K562 (cell line): Measurements from ENCODE around the gene LTBP4. TPM values are rescaled to one million over a fixed set of nuclear protein-coding genes. Genes with fewer than 3 reads are reported as not detected.

Source experiments
- ARHGAP35 ChIP-seq: fragments of 450-650 bp; IDR thresholded peaks from 2 replicates; pipeline ENCODE4 v1.6.1; 2018; ENCODE audit not compliant: partially characterized antibody
- CBFB ChIP-seq: sonication (generic); formaldehyde crosslinking; IDR thresholded peaks from 2 replicates; pipeline ENCODE4 v1.4.0; 2020; ENCODE audit warnings: mild to moderate bottlenecking, missing genetic modification reagents
- CCNT2 ChIP-seq: IDR thresholded peaks from 2 replicates; pipeline ENCODE4 v1.6.1; 2011; ENCODE audit warnings: borderline replicate concordance, low read depth, mild to moderate bottlenecking, moderate library complexity, mixed read lengths, low read length; ENCODE audit not compliant: insufficient read length; ENCODE audit errors: extremely low read depth
- CREB1 ChIP-seq, 2 experiments: sonication (generic) in 1 of 2; formaldehyde crosslinking in 1 of 2; IDR thresholded peaks; 2 replicates each; pipeline versions ENCODE4 v1.6.1 to v1.8.0; 2012 to 2022; ENCODE audit warnings: inconsistent platforms in 1 of 2, mild to moderate bottlenecking in 1 of 2, missing genetic modification reagents in 1 of 2, moderate library complexity in 1 of 2
- GABPB2 ChIP-seq: fragments of 250-450 bp; sonication (Bioruptor Pico); conservative IDR thresholded peaks from 2 replicates; pipeline ENCODE4 v1.5.1; 2021; ENCODE audit warnings: mild to moderate bottlenecking
- HNRNPUL1 ChIP-seq: fragments of 200-400 bp; formaldehyde crosslinking; IDR thresholded peaks from 2 replicates; pipeline ENCODE4 v1.6.1; 2017; ENCODE audit warnings: low read length
- LCOR ChIP-seq: sonication (generic); formaldehyde crosslinking; IDR thresholded peaks from 2 replicates; pipeline ENCODE4 v1.8.0; 2022; ENCODE audit warnings: mild to moderate bottlenecking, missing genetic modification reagents
- PHB2 ChIP-seq: fragments of 450-650 bp; IDR thresholded peaks from 2 replicates; pipeline ENCODE4 v1.6.1; 2017; ENCODE audit warnings: low read depth
- POLR2AphosphoS2 ChIP-seq: IDR thresholded peaks from 2 replicates; pipeline ENCODE4 v1.6.1; 2012; ENCODE audit warnings: low read length, improper control_type of control experiment
- ZBED1 ChIP-seq: IDR thresholded peaks from 2 replicates; pipeline ENCODE4 v1.6.1; 2014
- ZNF12 ChIP-seq: sonication (generic); formaldehyde crosslinking; IDR thresholded peaks from 2 replicates; pipeline ENCODE4 v1.4.0; 2020; ENCODE audit warnings: mild to moderate bottlenecking, missing genetic modification reagents
- ZNF23 ChIP-seq: fragments of 250-450 bp; sonication (Bioruptor Pico); IDR thresholded peaks from 2 replicates; pipeline ENCODE4 v1.4.0; 2020; ENCODE audit warnings: mild to moderate bottlenecking
- ZNF263 ChIP-seq: sonication (generic); formaldehyde crosslinking; IDR thresholded peaks from 2 replicates; pipeline ENCODE4 v1.8.0; 2022; ENCODE audit warnings: mild to moderate bottlenecking, missing genetic modification reagents, borderline replicate concordance
- polyA plus RNA-seq, 8 experiments: library from polyadenylated mRNA; depleted of rRNA in 4 of 8; stranded (reverse) in 5 of 8; unstranded in 3 of 8; fragments of >200 nt; fragmentation: Nextera tagmentation in 2 of 8; fragmentation: Illumina TruSeq in 1 of 8; extraction: Ambion mirVana in 2 of 8; extraction: Trizol in 1 of 8; gene quantifications; 2 replicates each; pipeline versions ENCODE4 v1.2.1 to v1.2.3, GENCODE V29; 2011 to 2014; ENCODE audit warnings: inconsistent platforms in 1 of 8, missing spikeins in 1 of 8
- total RNA-seq, 7 experiments: library from RNA; depleted of rRNA in 6 of 7; stranded (reverse); fragments of >200 nt in 6 of 7; fragmentation: Illumina TruSeq in 2 of 7; extraction: Trizol in 2 of 7; gene quantifications; 2 replicates each; pipeline versions ENCODE4 v1.2.1 to v1.2.3, GENCODE V29; 2011 to 2021; ENCODE audit warnings: low replicate concordance in 1 of 7
- TF ChIP-seq, protein P1 (sequence below): fragments of 450-650 bp; IDR thresholded peaks from 2 replicates; pipeline ENCODE4 v1.6.1; 2017; ENCODE audit warnings: antibody characterized with exemption, mild to moderate bottlenecking
- TF ChIP-seq, protein P2 (sequence below): fragments of 250-450 bp; sonication (Bioruptor Pico); IDR thresholded peaks from 2 replicates; pipeline ENCODE4 v1.5.0; 2021; ENCODE audit warnings: mild to moderate bottlenecking, moderate library complexity
- TF ChIP-seq, protein P3 (sequence below): fragments of 450-650 bp; IDR thresholded peaks from 2 replicates; pipeline ENCODE4 v1.7.0; 2016; ENCODE audit warnings: borderline replicate concordance

The LTBP4 gene
- total and polyA plus RNA-seq, 9 of the 15 experiments (the other 6 are each of a cell fraction or from before 2014, with no cell fraction given) = 0.35 to 160 (median 31.6) TPM

DNA sequence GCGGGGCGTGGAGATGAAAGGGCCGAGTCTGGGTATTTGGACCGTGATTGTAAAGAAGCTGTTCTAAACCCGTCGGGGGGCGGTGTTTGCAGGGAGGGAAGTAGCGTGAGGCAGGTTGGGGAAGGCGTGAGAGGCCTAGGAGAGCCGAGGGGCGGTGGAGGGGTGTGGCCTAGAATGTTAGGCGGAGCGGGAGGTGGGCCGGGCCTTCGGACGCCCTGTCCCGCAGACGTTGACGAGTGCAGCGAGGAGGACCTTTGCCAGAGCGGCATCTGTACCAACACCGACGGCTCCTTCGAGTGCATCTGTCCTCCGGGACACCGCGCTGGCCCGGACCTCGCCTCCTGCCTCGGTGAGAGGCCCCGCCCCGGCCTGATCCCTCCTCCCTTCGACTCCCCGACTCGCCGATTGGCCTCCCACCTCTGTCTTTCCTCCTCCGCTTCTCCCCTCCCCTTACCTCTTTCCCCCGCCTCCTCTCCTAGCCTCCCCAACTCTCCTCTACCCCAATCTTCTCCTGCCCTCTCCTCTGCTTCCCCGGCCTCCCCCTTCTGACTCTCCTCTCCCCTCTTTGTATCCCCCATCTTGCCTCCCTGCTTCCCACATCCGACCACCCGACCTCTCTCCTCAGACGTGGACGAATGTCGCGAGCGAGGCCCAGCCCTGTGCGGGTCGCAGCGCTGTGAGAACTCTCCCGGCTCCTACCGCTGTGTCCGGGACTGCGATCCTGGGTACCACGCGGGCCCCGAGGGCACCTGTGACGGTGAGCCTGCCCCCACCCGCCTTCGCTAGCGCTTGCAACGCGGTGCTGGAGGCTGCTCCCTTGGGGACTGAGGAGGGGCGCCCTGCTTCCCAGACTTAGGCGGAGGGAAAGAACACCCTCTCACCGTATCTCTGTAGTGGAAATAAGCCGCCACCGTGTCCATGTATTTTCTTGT is 12.8 kb downstream of the LTBP4 start (continued):
- TF ChIP-seq, protein P1, sequence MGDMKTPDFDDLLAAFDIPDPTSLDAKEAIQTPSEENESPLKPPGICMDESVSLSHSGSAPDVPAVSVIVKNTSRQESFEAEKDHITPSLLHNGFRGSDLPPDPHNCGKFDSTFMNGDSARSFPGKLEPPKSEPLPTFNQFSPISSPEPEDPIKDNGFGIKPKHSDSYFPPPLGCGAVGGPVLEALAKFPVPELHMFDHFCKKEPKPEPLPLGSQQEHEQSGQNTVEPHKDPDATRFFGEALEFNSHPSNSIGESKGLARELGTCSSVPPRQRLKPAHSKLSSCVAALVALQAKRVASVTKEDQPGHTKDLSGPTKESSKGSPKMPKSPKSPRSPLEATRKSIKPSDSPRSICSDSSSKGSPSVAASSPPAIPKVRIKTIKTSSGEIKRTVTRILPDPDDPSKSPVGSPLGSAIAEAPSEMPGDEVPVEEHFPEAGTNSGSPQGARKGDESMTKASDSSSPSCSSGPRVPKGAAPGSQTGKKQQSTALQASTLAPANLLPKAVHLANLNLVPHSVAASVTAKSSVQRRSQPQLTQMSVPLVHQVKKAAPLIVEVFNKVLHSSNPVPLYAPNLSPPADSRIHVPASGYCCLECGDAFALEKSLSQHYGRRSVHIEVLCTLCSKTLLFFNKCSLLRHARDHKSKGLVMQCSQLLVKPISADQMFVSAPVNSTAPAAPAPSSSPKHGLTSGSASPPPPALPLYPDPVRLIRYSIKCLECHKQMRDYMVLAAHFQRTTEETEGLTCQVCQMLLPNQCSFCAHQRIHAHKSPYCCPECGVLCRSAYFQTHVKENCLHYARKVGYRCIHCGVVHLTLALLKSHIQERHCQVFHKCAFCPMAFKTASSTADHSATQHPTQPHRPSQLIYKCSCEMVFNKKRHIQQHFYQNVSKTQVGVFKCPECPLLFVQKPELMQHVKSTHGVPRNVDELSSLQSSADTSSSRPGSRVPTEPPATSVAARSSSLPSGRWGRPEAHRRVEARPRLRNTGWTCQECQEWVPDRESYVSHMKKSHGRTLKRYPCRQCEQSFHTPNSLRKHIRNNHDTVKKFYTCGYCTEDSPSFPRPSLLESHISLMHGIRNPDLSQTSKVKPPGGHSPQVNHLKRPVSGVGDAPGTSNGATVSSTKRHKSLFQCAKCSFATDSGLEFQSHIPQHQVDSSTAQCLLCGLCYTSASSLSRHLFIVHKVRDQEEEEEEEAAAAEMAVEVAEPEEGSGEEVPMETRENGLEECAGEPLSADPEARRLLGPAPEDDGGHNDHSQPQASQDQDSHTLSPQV = no peak
- TF ChIP-seq, protein P2, sequence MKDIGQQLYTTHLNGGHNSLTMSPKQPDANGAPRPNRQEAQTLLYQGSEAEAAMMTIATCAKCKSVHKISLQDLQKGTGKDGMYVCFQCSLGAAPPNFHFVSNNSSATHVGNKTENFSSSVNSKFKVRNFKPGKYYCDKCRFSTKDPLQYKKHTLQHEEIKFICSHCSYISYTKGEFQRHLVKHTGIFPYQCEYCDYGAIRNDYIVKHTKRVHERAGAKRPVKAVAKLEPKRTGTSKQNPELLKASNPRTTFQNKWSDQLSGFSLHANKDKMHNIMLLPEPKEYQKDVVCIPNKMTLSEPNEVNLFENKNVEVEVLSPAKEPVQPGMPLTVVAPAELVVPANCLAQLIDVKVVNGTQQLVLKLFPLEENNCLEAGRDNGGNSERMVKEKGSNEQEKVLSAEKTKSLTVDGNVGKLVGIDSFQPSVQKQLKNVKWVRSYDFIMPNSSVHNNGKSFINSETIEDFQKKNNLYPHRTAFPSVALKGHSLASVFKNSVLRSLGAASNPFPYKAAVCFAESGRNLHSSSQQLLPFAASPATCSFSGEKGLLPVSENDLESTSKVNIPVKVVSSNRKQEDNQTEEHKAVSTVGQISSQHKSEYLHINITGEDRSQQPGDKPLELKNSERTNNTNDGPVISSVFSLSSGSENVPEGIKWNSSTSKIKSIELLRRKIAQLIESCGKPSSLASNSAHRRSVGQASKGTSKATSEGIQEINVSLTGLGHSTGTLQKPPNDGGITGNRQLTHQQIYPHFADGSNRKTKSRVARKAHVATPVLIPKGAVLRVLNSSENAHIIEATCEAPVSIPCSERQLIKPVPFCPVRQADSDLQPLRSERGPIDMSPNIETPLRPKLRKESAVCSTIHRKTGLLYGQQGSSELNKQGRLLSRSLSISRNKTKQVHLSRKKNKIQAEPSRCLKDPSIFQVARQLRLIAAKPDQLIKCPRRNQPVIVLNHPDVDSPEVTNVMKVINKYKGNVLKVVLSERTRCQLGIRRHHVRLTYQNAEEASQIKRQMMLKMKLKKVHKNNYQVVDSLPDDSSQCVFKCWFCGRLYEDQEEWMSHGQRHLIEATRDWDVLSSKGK (CRISPR knock-in tag) = no peak
- TF ChIP-seq PHB2 (no peak), GABPB2 (no peak), ZNF263 (CRISPR knock-in tag) (peak; percentile 55; the same call in 1 of the 2 replicates), CBFB (CRISPR knock-in tag) (no peak), CCNT2 (peak; percentile 43), POLR2AphosphoS2 (no peak), ZBED1 (0 out of 2 replicates have a peak, but pooled peaks have one; percentile 24), ZNF12 (CRISPR knock-in tag) (no peak), ZNF23 (CRISPR knock-in tag) (no peak), CREB1 (IDR thresholded peaks at IDR 0.05) (peak; percentile 32; the same call in 1 of the 2 replicates), CREB1 (CRISPR knock-in tag; IDR thresholded peaks at IDR 0.05) (0 out of 2 replicates have a peak, but pooled peaks have one; percentile 33), HNRNPUL1 (no peak), LCOR (CRISPR knock-in tag) (no peak), ARHGAP35 (peak; percentile 57)
- TF ChIP-seq, protein P3, sequence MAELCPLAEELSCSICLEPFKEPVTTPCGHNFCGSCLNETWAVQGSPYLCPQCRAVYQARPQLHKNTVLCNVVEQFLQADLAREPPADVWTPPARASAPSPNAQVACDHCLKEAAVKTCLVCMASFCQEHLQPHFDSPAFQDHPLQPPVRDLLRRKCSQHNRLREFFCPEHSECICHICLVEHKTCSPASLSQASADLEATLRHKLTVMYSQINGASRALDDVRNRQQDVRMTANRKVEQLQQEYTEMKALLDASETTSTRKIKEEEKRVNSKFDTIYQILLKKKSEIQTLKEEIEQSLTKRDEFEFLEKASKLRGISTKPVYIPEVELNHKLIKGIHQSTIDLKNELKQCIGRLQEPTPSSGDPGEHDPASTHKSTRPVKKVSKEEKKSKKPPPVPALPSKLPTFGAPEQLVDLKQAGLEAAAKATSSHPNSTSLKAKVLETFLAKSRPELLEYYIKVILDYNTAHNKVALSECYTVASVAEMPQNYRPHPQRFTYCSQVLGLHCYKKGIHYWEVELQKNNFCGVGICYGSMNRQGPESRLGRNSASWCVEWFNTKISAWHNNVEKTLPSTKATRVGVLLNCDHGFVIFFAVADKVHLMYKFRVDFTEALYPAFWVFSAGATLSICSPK = peak; percentile 37; the same call in 1 of the 2 replicates
